Measurements from ENCODE around the gene MTAP.

DNA sequence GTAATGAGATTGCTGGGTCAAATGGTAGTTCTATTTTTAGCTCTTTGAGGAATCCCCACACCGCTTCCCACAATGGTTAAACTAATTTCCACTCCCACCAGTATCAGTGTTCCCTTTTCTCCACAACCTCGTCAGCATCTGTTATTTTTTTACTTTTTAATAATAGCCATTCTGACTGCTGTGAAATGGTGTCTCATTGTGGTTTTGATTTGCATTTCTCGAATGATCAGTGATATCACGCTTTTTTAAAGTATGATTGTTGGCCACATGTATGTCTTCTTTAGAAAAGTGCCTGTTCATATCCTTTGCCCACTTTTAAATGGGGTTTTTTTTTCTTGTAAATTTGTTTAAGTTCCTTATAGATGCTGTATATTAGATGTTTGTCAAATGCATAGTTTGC, 73.5 kb downstream of the MTAP start:
- TF ChIP-seq, protein P1, sequence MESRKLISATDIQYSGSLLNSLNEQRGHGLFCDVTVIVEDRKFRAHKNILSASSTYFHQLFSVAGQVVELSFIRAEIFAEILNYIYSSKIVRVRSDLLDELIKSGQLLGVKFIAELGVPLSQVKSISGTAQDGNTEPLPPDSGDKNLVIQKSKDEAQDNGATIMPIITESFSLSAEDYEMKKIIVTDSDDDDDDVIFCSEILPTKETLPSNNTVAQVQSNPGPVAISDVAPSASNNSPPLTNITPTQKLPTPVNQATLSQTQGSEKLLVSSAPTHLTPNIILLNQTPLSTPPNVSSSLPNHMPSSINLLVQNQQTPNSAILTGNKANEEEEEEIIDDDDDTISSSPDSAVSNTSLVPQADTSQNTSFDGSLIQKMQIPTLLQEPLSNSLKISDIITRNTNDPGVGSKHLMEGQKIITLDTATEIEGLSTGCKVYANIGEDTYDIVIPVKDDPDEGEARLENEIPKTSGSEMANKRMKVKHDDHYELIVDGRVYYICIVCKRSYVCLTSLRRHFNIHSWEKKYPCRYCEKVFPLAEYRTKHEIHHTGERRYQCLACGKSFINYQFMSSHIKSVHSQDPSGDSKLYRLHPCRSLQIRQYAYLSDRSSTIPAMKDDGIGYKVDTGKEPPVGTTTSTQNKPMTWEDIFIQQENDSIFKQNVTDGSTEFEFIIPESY (IDR thresholded peaks at IDR 0.05), result no peak
- TF ChIP-seq, protein P2, sequence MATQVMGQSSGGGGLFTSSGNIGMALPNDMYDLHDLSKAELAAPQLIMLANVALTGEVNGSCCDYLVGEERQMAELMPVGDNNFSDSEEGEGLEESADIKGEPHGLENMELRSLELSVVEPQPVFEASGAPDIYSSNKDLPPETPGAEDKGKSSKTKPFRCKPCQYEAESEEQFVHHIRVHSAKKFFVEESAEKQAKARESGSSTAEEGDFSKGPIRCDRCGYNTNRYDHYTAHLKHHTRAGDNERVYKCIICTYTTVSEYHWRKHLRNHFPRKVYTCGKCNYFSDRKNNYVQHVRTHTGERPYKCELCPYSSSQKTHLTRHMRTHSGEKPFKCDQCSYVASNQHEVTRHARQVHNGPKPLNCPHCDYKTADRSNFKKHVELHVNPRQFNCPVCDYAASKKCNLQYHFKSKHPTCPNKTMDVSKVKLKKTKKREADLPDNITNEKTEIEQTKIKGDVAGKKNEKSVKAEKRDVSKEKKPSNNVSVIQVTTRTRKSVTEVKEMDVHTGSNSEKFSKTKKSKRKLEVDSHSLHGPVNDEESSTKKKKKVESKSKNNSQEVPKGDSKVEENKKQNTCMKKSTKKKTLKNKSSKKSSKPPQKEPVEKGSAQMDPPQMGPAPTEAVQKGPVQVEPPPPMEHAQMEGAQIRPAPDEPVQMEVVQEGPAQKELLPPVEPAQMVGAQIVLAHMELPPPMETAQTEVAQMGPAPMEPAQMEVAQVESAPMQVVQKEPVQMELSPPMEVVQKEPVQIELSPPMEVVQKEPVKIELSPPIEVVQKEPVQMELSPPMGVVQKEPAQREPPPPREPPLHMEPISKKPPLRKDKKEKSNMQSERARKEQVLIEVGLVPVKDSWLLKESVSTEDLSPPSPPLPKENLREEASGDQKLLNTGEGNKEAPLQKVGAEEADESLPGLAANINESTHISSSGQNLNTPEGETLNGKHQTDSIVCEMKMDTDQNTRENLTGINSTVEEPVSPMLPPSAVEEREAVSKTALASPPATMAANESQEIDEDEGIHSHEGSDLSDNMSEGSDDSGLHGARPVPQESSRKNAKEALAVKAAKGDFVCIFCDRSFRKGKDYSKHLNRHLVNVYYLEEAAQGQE (IDR thresholded peaks at IDR 0.05), result no peak
- TF ChIP-seq, protein P3, sequence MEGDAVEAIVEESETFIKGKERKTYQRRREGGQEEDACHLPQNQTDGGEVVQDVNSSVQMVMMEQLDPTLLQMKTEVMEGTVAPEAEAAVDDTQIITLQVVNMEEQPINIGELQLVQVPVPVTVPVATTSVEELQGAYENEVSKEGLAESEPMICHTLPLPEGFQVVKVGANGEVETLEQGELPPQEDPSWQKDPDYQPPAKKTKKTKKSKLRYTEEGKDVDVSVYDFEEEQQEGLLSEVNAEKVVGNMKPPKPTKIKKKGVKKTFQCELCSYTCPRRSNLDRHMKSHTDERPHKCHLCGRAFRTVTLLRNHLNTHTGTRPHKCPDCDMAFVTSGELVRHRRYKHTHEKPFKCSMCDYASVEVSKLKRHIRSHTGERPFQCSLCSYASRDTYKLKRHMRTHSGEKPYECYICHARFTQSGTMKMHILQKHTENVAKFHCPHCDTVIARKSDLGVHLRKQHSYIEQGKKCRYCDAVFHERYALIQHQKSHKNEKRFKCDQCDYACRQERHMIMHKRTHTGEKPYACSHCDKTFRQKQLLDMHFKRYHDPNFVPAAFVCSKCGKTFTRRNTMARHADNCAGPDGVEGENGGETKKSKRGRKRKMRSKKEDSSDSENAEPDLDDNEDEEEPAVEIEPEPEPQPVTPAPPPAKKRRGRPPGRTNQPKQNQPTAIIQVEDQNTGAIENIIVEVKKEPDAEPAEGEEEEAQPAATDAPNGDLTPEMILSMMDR (IDR thresholded peaks at IDR 0.05; ENCODE audit: low read depth, low read length, missing input control), result no peak
- TF ChIP-seq FOXA1 (IDR thresholded peaks at IDR 0.05) (no peak), JUND (IDR thresholded peaks at IDR 0.05) (no peak)
- TF ChIP-seq, protein P4, sequence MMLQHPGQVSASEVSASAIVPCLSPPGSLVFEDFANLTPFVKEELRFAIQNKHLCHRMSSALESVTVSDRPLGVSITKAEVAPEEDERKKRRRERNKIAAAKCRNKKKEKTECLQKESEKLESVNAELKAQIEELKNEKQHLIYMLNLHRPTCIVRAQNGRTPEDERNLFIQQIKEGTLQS (IDR thresholded peaks at IDR 0.05), result no peak
